ENCODE measurements around the gene COL24A1. TPM values are rescaled to one million over a fixed set of nuclear protein-coding genes. Genes with fewer than 3 reads are reported as not detected.

COL24A1 gene
- total RNA-seq, 1 experiment from 2014 or later: 0.15 TPM

- BruUV-seq (replicated peaks): no TSS peak
- TF ChIP-seq EZH2 (IDR thresholded peaks at IDR 0.05; ENCODE audit: borderline replicate concordance, low read depth, low read length, poor library complexity, severe bottlenecking) (no peak), CTCF (conservative IDR thresholded peaks at IDR 0.05; ENCODE audit: low read depth, low read length) (no peak)
- Histone ChIP-seq H3K9me3 (ENCODE audit: low read depth, low read length, poor library complexity, severe bottlenecking) (no peaks in the 10 kb centered on the region), H3K27ac (ENCODE audit: low read depth, low read length, poor library complexity, severe bottlenecking) (no peak overlapping the region), H3K4me3 (ENCODE audit: low read depth, low read length, poor library complexity, severe bottlenecking) (no peak overlapping the region), H3K36me3 (ENCODE audit: insufficient read depth, low read length, poor library complexity, severe bottlenecking) (no peaks in the 10 kb centered on the region), H3K4me1 (ENCODE audit: insufficient read depth, low read length, poor library complexity, severe bottlenecking) (no peaks in the 10 kb centered on the region), H3K27me3 (replicated peaks; ENCODE audit: insufficient read depth, low read depth, low read length, poor library complexity) (no peaks in the 10 kb centered on the region)
- no peak for DNase-seq (ENCODE audit: low spot score)
- intact Hi-C loops (cut with micrococcal nuclease; ENCODE audit: unreplicated experiment): no loop called here
- ChIA-PET CTCF (no interaction called here), POLR2A (ENCODE audit: low non-redundant PET) (no interaction called here)
These were observed 212.6 kb downstream of the COL24A1 start for GRCh38 chr1:85943945-85944344.

- TF ChIP-seq EZH2 (IDR thresholded peaks at IDR 0.05; ENCODE audit: borderline replicate concordance, low read depth, low read length, poor library complexity, severe bottlenecking) (no peak), CTCF (conservative IDR thresholded peaks at IDR 0.05; ENCODE audit: low read depth, low read length) (no peak)
- intact Hi-C loops (cut with micrococcal nuclease; ENCODE audit: unreplicated experiment): no loop called here
- Histone ChIP-seq H3K4me3 (ENCODE audit: low read depth, low read length, poor library complexity, severe bottlenecking) (no peak overlapping the region), H3K27me3 (replicated peaks; ENCODE audit: insufficient read depth, low read depth, low read length, poor library complexity) (no peaks in the 10 kb centered on the region), H3K27ac (ENCODE audit: low read depth, low read length, poor library complexity, severe bottlenecking) (no peak overlapping the region), H3K9me3 (ENCODE audit: low read depth, low read length, poor library complexity, severe bottlenecking) (no peaks in the 10 kb centered on the region), H3K36me3 (ENCODE audit: insufficient read depth, low read length, poor library complexity, severe bottlenecking) (no peaks in the 10 kb centered on the region), H3K4me1 (ENCODE audit: insufficient read depth, low read length, poor library complexity, severe bottlenecking) (no peaks in the 10 kb centered on the region)
- no TSS peak for BruUV-seq (replicated peaks)
- DNase-seq (ENCODE audit: low spot score): no peak
- CTCF ChIA-PET: no interaction called here
- POLR2A ChIA-PET (ENCODE audit: low non-redundant PET): no interaction called here
These were observed 213.0 kb downstream of the COL24A1 start for GRCh38 chr1:85943526-85943925.

GRCh38 chr1:85940656-85941306 is 215.8 kb downstream of the COL24A1 start:
- POLR2A ChIA-PET (ENCODE audit: low non-redundant PET): no interaction called here
- no peak for TF ChIP-seq CTCF (conservative IDR thresholded peaks at IDR 0.05; ENCODE audit: low read depth, low read length)
- TF ChIP-seq EZH2 (IDR thresholded peaks at IDR 0.05; ENCODE audit: borderline replicate concordance, low read depth, low read length, poor library complexity, severe bottlenecking): no peak
- H3K9me3 ChIP-seq (ENCODE audit: low read depth, low read length, poor library complexity, severe bottlenecking): no peaks in the 10 kb centered on the region
- H3K4me1 ChIP-seq (ENCODE audit: insufficient read depth, low read length, poor library complexity, severe bottlenecking): no peaks in the 10 kb centered on the region
- H3K27me3 ChIP-seq (replicated peaks; ENCODE audit: insufficient read depth, low read depth, low read length, poor library complexity): no peaks in the 10 kb centered on the region
- intact Hi-C loops (cut with micrococcal nuclease; ENCODE audit: unreplicated experiment): no loop called here
- no peak overlapping the region for H3K4me3 ChIP-seq (ENCODE audit: low read depth, low read length, poor library complexity, severe bottlenecking)
- CTCF ChIA-PET: no interaction called here
- BruUV-seq (replicated peaks): no TSS peak
- no peak for DNase-seq (ENCODE audit: low spot score)
- H3K36me3 ChIP-seq (ENCODE audit: insufficient read depth, low read length, poor library complexity, severe bottlenecking): no peaks in the 10 kb centered on the region
- H3K27ac ChIP-seq (ENCODE audit: low read depth, low read length, poor library complexity, severe bottlenecking): no peak overlapping the region

All from A673 (cell line).